Natural killer cell (primary cell): ENCODE results near the gene ZBTB44. TPM values are rescaled to one million over a fixed set of nuclear protein-coding genes. Genes with fewer than 3 reads are reported as not detected.

ENCODE experiments used
- ATAC-seq, 3 donors: fragments of 150-1000 bp in 2 of 3; fragments of 200-7000 bp in 1 of 3; cut with Tn5 transposase; 1 replicate in 1 of 3; 2 replicates in 2 of 3; pipeline ENCODE4 v1.10.0; 2021; ENCODE audit warnings: mild to moderate bottlenecking in 2 of 3, moderate library complexity in 2 of 3
- DNase-seq, 2 donors: peaks; one replicate each; pipeline versions ENCODE4 v3.0.0 to v3.0.0-alpha.2; 2013 to 2021; ENCODE audit warnings: mixed read lengths in 1 of 2
- H3K27ac ChIP-seq: one replicate; pipeline ENCODE4 v1.5.1; 2013; ENCODE audit warnings: mild to moderate bottlenecking, low read length
- H3K27me3 ChIP-seq: one replicate; pipeline ENCODE4 v1.6.1; 2013; ENCODE audit warnings: low read length; ENCODE audit not compliant: control insufficient read depth, insufficient read depth
- H3K36me3 ChIP-seq: one replicate; pipeline ENCODE4 v1.6.1; 2013; ENCODE audit warnings: low read length; ENCODE audit not compliant: control insufficient read depth, insufficient read depth
- H3K4me1 ChIP-seq: one replicate; pipeline ENCODE4 v1.6.1; 2013; ENCODE audit warnings: low read length; ENCODE audit not compliant: control insufficient read depth, insufficient read depth
- H3K4me3 ChIP-seq: one replicate; pipeline ENCODE4 v1.5.1; 2013; ENCODE audit warnings: low read length
- H3K9me3 ChIP-seq: one replicate; pipeline ENCODE4 v1.6.1; 2013; ENCODE audit warnings: low read length; ENCODE audit not compliant: control insufficient read depth, insufficient read depth
- H3K27ac Mint-ChIP-seq, 2 donors: one replicate each; pipeline ENCODE4 v1.8.0; 2022; ENCODE audit warnings: mild to moderate bottlenecking in 2 of 2, mixed read lengths in 2 of 2, moderate library complexity in 1 of 2
- H3K27me3 Mint-ChIP-seq, 2 donors: one replicate each; pipeline ENCODE4 v1.8.0; 2022; ENCODE audit warnings: low read depth in 2 of 2, mixed read lengths in 2 of 2
- H3K36me3 Mint-ChIP-seq: one replicate; pipeline ENCODE4 v1.8.0; 2022; ENCODE audit warnings: mixed read lengths
- H3K4me1 Mint-ChIP-seq, 2 donors: one replicate each; pipeline ENCODE4 v1.8.0; 2022; ENCODE audit warnings: mixed read lengths in 2 of 2
- H3K4me3 Mint-ChIP-seq: one replicate; pipeline ENCODE4 v1.8.0; 2022; ENCODE audit warnings: mild to moderate bottlenecking, moderate library complexity, mixed read lengths
- H3K9me3 Mint-ChIP-seq, 2 donors: one replicate each; pipeline ENCODE4 v1.8.0; 2022; ENCODE audit warnings: mixed read lengths in 2 of 2
- CTCF ChIP-seq: fragments of 200-600 bp; IDR thresholded peaks from one replicate; pipeline ENCODE4 v1.8.0; 2022; ENCODE audit warnings: antibody characterized with exemption
- WGBS: methylation state at CpG from one replicate; pipeline ENCODE4 v1.1.7; 2013; ENCODE audit warnings: missing lambda C conversion rate; ENCODE audit not compliant: insufficient coverage; 5-methylcytosine and 5-hydroxymethylcytosine counted together
- intact Hi-C: fragments of 100-400 bp; cut with micrococcal nuclease; formaldehyde crosslinking; loops from one replicate; pipeline ENCODE4 v1.14.2; 2022
- total RNA-seq, 4 donors: library from RNA; stranded (reverse); fragments of 120-200 nt in 1 of 4; gene quantifications; one replicate each; pipeline versions ENCODE4 v1.2.3 to v1.2.4, GENCODE V29; 2013 to 2022

The ZBTB44 gene
- total RNA-seq, 3 donors from 2014 or later (not counting 1 experiment from before 2014, with no cell fraction given): 103 to 131 (median 105) TPM

- 94% methylated on average over 29 of the region's 29 CpGs for WGBS
- no peak for TF ChIP-seq CTCF
- H3K9me3 Mint-ChIP-seq: no peaks in the 10 kb centered on the region
- H3K27me3 ChIP-seq: no peaks in the 10 kb centered on the region
- H3K27me3 Mint-ChIP-seq: no peaks in the 10 kb centered on the region
- ATAC-seq (no peak), DNase-seq (no peak)
- no peak overlapping the region for H3K4me3 Mint-ChIP-seq
- no peaks in the 10 kb centered on the region for H3K4me1 ChIP-seq
- no peak overlapping the region for H3K27ac ChIP-seq
- intact Hi-C loops: no loop called here
- no peaks in the 10 kb centered on the region for H3K9me3 ChIP-seq
- H3K27ac Mint-ChIP-seq: no peak overlapping the region
- H3K36me3 ChIP-seq: no peaks in the 10 kb centered on the region
- H3K4me1 Mint-ChIP-seq: no peaks in the 10 kb centered on the region
- H3K4me3 ChIP-seq: no peak overlapping the region
- H3K36me3 Mint-ChIP-seq: no peaks in the 10 kb centered on the region
These were observed 124.3 kb downstream of the ZBTB44 start for GRCh38 chr11:130190371-130190881.

GRCh38 chr11:130189492-130190210, 125.1 kb downstream of the ZBTB44 start:
- Histone ChIP-seq H3K9me3 (no peaks in the 10 kb centered on the region), H3K4me1 (no peaks in the 10 kb centered on the region), H3K36me3 (no peaks in the 10 kb centered on the region), H3K4me3 (no peak overlapping the region), H3K27me3 (no peaks in the 10 kb centered on the region), H3K27ac (no peak overlapping the region)
- intact Hi-C loops: no loop called here
- H3K27me3 Mint-ChIP-seq: peaks cover 0 to 3% of the 10 kb centered on the region in 2 donors
- TF ChIP-seq CTCF: no peak
- H3K4me3 Mint-ChIP-seq: no peak overlapping the region
- H3K36me3 Mint-ChIP-seq: no peaks in the 10 kb centered on the region
- WGBS: 91% methylated on average over 32 of the region's 32 CpGs
- no peaks in the 10 kb centered on the region for H3K4me1 Mint-ChIP-seq
- no peaks in the 10 kb centered on the region for H3K9me3 Mint-ChIP-seq
- DNase-seq (no peak), ATAC-seq (no peak)
- no peak overlapping the region for H3K27ac Mint-ChIP-seq

GRCh38 chr11:130188585-130189347, 126.0 kb downstream of the ZBTB44 start:
- no peaks in the 10 kb centered on the region for H3K9me3 Mint-ChIP-seq
- H3K36me3 Mint-ChIP-seq: no peaks in the 10 kb centered on the region
- H3K4me1 ChIP-seq: no peaks in the 10 kb centered on the region
- H3K4me3 ChIP-seq: no peak overlapping the region
- H3K9me3 ChIP-seq: no peaks in the 10 kb centered on the region
- peaks cover 0 to 11% of the 10 kb centered on the region in 2 donors for H3K27me3 Mint-ChIP-seq
- intact Hi-C loops: no loop called here
- TF ChIP-seq CTCF: no peak
- no peak overlapping the region for H3K27ac Mint-ChIP-seq
- ATAC-seq: no peak
- no peak overlapping the region for H3K27ac ChIP-seq
- WGBS: 91% methylated on average over 19 of the region's 19 CpGs
- H3K27me3 ChIP-seq: no peaks in the 10 kb centered on the region
- DNase-seq: no peak
- H3K4me3 Mint-ChIP-seq: no peak overlapping the region
- no peaks in the 10 kb centered on the region for H3K4me1 Mint-ChIP-seq
- no peaks in the 10 kb centered on the region for H3K36me3 ChIP-seq
